ENCODE measurements around the gene VAV3. TPM values are rescaled to one million over a fixed set of nuclear protein-coding genes. Genes with fewer than 3 reads are reported as not detected.
"Not testable (repeated sequence)": the region's sequence is repeated elsewhere in the genome, so short reads cannot be mapped to it uniquely, and the experiment has no call there.

Gene VAV3
- total RNA-seq, 2 donors from 2014 or later: 1.7 to 4.9 TPM

DNA sequence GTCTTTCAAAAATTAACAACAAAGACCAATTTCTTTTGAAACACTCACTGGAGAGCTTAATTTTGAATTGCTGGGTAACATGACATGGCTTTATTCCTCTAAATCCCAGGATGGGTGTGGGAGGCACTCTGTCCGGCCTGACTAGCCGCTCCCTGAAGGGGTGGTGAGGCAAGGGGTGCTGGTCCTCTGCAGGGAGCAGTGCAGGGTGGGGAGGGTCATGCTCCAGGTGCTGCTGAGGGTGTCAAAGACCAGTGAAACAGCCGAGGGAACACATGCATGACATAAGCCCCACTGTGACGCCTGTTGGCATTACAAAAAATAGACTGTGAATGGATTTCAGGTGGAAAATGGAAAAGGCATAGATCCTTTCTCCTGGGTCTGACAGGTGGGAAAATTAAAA, 223.7 kb downstream of the VAV3 start:
- Mint-ChIP-seq H3K36me3 (ENCODE audit: low read depth) (peaks cover 10% of the 10 kb centered on the region), H3K4me3 (no peak overlapping the region), H3K4me1 (no peaks in the 10 kb centered on the region), H3K27ac (no peak overlapping the region), H3K9me3 (no peaks in the 10 kb centered on the region), H3K27me3 (no peaks in the 10 kb centered on the region)
- ATAC-seq (replicated peaks): no peak

GRCh38 chr1:107740579-107740978, 224.4 kb downstream of the VAV3 start:
- Mint-ChIP-seq H3K36me3 (ENCODE audit: low read depth) (peaks cover 12% of the 10 kb centered on the region), H3K9me3 (no peaks in the 10 kb centered on the region), H3K4me3 (no peak overlapping the region), H3K4me1 (no peaks in the 10 kb centered on the region), H3K27ac (no peak overlapping the region), H3K27me3 (no peaks in the 10 kb centered on the region)
- no peak for ATAC-seq (replicated peaks)

DNA sequence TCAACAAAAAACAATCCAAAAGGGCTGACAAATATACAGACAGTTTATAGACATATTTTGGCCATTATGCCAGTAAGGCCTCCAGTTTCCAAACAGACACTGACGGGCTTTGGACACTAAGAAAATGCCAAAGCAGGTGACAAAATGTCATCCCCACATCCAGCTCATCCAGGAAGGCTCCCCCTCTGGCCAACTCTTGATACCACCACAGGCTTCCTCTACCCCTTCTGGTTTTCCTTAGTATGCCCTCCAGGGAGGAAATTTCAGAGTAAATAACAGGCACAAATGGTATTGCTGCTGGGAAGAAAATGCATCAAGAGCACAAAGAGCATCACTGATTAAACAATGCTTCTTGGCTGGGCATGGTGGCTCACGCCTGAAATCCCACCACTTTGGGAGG, 225.3 kb downstream of the VAV3 start:
- Mint-ChIP-seq H3K27me3 (no peaks in the 10 kb centered on the region), H3K27ac (no peak overlapping the region), H3K9me3 (no peaks in the 10 kb centered on the region), H3K4me3 (no peak overlapping the region), H3K4me1 (no peaks in the 10 kb centered on the region), H3K36me3 (ENCODE audit: low read depth) (peaks cover 16% of the 10 kb centered on the region)
- ATAC-seq (replicated peaks): no peak

GRCh38 chr1:107739201-107739600, 225.8 kb downstream of the VAV3 start:
- H3K27me3 Mint-ChIP-seq: no peaks in the 10 kb centered on the region
- no peaks in the 10 kb centered on the region for H3K4me1 Mint-ChIP-seq
- no peaks in the 10 kb centered on the region for H3K9me3 Mint-ChIP-seq
- H3K36me3 Mint-ChIP-seq (ENCODE audit: low read depth): peaks cover 16% of the 10 kb centered on the region
- no peak overlapping the region for H3K4me3 Mint-ChIP-seq
- H3K27ac Mint-ChIP-seq: no peak overlapping the region
- no peak for ATAC-seq (replicated peaks)

DNA sequence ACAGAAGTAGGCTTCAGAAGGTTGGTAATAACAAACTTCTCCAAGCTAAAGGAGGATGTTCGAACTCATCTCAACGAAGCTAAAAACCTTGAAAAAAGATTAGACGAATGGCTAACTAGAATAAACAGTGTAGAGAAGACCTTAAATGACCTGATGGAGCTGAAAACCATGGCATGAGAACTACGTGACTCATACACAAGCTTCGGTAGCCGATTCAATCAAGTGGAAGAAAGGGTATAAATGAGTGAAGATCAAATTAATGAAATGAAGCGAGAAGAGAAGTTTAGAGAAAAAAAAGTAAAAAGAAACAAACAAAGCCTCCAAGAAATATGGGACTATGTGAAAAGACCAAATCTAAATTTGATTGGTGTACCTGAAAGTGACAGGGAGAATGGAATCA, 231.6 kb downstream of the VAV3 start:
- H3K4me3 Mint-ChIP-seq; H3K27me3 Mint-ChIP-seq; H3K36me3 Mint-ChIP-seq (ENCODE audit: low read depth); H3K27ac Mint-ChIP-seq; ATAC-seq (replicated peaks); H3K4me1 Mint-ChIP-seq; H3K9me3 Mint-ChIP-seq: not testable (repeated sequence)

DNA sequence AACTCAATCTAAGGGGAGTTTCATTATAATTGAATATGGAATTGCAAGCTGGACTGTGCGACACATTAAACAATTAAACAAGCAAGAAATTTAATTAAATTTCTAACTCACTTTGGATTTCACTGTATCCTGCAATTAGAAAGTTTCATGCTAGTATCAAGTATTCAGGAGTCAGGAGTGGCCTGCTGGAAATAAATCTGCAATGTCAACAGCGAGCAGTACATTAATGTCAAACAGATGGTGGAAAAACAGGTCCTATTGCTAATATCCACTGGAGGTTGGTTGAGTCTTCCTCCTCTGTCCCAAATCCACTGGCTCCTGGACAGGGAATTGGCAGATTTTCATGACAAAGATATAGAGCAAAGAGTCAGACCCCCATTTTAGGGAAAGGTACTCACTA, 237.1 kb downstream of the VAV3 start:
- H3K36me3 Mint-ChIP-seq (ENCODE audit: low read depth): no peaks in the 10 kb centered on the region
- H3K4me1 Mint-ChIP-seq: no peaks in the 10 kb centered on the region
- no peaks in the 10 kb centered on the region for H3K9me3 Mint-ChIP-seq
- ATAC-seq (replicated peaks): no peak
- H3K27me3 Mint-ChIP-seq: no peaks in the 10 kb centered on the region
- H3K4me3 Mint-ChIP-seq: no peak overlapping the region
- no peak overlapping the region for H3K27ac Mint-ChIP-seq

DNA sequence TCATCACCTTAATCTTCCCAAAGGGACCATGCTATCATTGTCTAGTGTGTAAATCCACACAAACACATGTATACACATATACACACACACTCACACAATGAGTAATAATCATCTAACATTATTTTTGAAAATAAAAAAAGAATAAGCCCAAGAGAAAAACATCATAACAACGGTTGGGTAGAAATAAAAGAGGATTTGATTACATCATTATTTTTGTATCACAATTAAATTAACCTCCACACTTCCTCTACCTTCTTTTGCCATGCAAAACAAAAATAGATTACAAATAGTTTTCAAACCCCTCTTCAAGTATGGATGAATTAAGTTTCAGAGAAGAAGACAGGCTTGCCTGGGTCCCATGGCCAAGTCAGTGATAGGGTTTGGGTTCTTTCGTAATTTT, 238.1 kb downstream of the VAV3 start:
- Mint-ChIP-seq H3K27ac (no peak overlapping the region), H3K27me3 (no peaks in the 10 kb centered on the region), H3K36me3 (ENCODE audit: low read depth) (no peaks in the 10 kb centered on the region), H3K4me1 (no peaks in the 10 kb centered on the region), H3K4me3 (no peak overlapping the region), H3K9me3 (no peaks in the 10 kb centered on the region)
- ATAC-seq (replicated peaks): no peak

DNA sequence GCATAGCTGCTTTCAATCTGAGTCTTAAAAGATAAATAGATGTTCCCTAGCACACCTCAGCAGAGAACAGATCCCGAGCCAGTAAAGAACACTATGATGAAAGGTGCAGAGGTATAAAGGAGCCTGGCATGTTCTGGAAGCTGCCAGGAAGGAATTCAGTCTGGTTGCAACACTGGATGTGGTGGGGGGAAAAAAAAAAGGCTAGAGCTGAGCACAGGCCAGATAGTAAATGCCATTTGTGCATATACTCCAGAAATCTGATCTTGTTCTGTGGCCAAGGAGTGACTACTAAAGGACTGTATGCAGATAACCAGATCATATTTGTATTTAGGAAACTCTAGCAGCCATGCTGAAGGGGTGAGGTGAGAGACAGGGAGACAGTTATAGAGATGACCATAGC, 240.3 kb downstream of the VAV3 start:
- Mint-ChIP-seq H3K27me3 (no peaks in the 10 kb centered on the region), H3K36me3 (ENCODE audit: low read depth) (no peaks in the 10 kb centered on the region), H3K9me3 (no peaks in the 10 kb centered on the region), H3K27ac (no peak overlapping the region), H3K4me3 (no peak overlapping the region), H3K4me1 (no peaks in the 10 kb centered on the region)
- ATAC-seq (replicated peaks): no peak

- not testable (repeated sequence) for H3K27ac Mint-ChIP-seq; H3K27me3 Mint-ChIP-seq; H3K9me3 Mint-ChIP-seq; ATAC-seq (replicated peaks); H3K36me3 Mint-ChIP-seq (ENCODE audit: low read depth); H3K4me1 Mint-ChIP-seq; H3K4me3 Mint-ChIP-seq
Measured at GRCh38 chr1:107720210-107720609, 244.8 kb downstream of the VAV3 start.

DNA sequence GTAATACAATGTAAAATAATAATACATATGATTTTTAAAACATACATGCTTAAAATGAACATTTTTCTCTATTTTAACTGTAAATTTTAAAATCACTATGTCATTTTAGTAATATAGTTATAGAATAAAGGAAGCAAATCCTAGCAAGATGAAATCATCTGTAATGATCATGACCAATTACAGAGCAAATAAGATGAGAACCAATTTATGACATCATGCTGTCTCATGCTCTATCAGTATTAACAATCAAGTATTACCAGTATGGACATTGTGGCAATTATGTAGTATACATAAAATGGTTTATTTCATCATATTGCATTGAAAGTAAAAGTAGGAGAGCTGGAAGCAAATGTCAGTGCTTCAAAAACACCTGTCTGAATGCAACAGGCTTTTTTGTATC, 255.0 kb downstream of the VAV3 start:
- no peak overlapping the region for H3K27ac Mint-ChIP-seq
- no peak overlapping the region for H3K4me3 Mint-ChIP-seq
- peaks cover 2% of the 10 kb centered on the region for H3K36me3 Mint-ChIP-seq (ENCODE audit: low read depth)
- no peaks in the 10 kb centered on the region for H3K9me3 Mint-ChIP-seq
- H3K27me3 Mint-ChIP-seq: no peaks in the 10 kb centered on the region
- H3K4me1 Mint-ChIP-seq: no peaks in the 10 kb centered on the region
- no peak for ATAC-seq (replicated peaks)

DNA sequence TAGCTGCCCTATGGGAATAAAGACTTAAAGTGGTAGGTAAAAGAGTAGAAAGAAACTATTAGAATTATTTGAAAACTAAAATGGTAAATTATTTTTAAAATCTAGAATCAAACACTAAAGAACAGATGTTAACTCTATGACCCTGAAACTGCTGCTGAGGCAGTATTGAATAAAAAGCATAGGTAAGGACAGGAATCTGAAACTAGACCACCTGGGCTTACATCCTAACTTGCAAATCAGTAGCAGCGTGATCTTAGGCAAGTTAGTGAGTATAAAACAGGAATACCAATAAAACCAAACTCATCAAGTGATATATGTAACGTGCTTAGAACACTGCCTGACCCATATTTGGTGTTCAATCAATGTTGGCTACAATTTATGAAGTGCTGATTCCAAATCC, 257.9 kb downstream of the VAV3 start:
- Mint-ChIP-seq H3K36me3 (ENCODE audit: low read depth) (peaks cover 25% of the 10 kb centered on the region), H3K27ac (no peak overlapping the region), H3K4me3 (no peak overlapping the region), H3K9me3 (no peaks in the 10 kb centered on the region), H3K27me3 (no peaks in the 10 kb centered on the region), H3K4me1 (no peaks in the 10 kb centered on the region)
- no peak for ATAC-seq (replicated peaks)

DNA sequence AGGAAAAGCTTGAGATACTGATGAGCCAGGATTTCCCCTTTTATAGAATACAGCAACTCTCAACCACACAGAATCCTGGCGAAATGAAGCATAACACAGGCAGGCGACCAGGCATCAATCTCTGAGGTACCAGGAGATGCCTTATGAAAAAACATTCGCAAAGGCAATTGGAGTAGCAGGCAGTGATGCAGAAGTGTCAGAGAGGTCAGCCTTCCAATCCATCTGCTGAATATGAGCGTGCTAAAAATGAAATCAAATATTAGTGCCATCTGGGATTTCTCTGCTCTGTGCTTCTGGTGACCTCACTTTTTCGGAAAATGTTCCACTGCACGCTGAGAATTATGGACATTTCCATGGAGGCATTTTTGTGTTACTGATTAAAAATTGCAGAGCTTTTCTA, 258.8 kb downstream of the VAV3 start:
- Mint-ChIP-seq H3K4me3 (no peak overlapping the region), H3K4me1 (no peaks in the 10 kb centered on the region), H3K9me3 (no peaks in the 10 kb centered on the region), H3K27ac (no peak overlapping the region), H3K27me3 (no peaks in the 10 kb centered on the region), H3K36me3 (ENCODE audit: low read depth) (peaks cover 32% of the 10 kb centered on the region)
- ATAC-seq (replicated peaks): no peak

- no peak for ATAC-seq (replicated peaks)
- Mint-ChIP-seq H3K36me3 (ENCODE audit: low read depth) (peaks cover 32% of the 10 kb centered on the region), H3K4me3 (no peak overlapping the region), H3K27ac (no peak overlapping the region), H3K27me3 (no peaks in the 10 kb centered on the region), H3K9me3 (no peaks in the 10 kb centered on the region), H3K4me1 (no peaks in the 10 kb centered on the region)
Measured at GRCh38 chr1:107704911-107705310, 260.1 kb downstream of the VAV3 start.

DNA sequence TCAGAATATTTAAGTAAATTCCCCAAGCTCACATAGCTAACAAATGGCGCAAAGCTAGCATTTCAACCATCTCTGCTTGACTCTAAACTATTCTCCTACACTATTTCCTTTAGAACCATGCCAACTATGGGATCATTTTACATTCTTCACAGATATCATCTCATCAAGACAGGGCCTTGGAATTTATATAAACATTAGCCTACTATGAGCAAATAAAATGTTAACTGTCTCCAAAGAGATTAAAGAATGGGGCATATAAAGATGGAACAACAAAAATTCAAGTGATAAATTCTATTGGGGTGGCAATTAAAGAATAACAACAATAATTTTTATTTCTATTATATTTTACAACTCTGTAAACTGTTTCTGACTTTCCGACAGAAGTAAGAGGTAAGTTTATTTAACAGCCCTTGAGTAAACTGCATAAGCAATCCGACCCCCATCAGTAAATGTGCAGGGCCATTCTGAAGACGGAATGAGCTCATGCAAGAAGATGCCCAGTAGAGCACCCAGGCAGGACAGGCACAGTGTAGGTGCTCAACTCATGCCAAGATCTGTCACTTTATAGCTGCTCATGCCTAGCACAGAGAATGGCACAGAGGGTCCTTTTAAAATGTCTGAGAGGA, 261.9 kb downstream of the VAV3 start:
- H3K27ac Mint-ChIP-seq: no peak overlapping the region

DNA sequence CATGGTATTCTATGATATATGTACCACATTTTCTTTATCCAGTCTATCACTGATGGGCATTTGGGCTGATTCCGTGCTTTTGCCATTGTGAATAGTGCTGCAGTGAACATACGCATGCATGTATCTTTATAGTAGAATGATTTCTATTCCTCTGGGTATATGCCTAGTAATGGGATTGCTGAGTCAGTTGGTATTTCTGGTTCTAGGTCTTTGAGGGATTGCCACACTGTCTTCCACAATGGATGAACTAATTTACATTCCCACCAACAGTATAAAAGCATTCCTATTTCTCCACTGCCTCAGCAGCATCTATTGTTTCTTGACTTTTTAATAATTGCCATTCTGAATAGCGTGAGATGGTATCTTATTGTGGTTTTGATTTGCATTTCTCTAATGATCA, 264.3 kb downstream of the VAV3 start:
- H3K9me3 Mint-ChIP-seq; H3K4me1 Mint-ChIP-seq; H3K27me3 Mint-ChIP-seq; ATAC-seq (replicated peaks); H3K27ac Mint-ChIP-seq; H3K4me3 Mint-ChIP-seq: not testable (repeated sequence)
- H3K36me3 Mint-ChIP-seq (ENCODE audit: low read depth): peaks cover 32% of the 10 kb centered on the region

More for the DNA sequence above, 261.9 kb downstream of the VAV3 start:
- no peaks in the 10 kb centered on the region for H3K9me3 Mint-ChIP-seq
- H3K4me1 Mint-ChIP-seq: no peaks in the 10 kb centered on the region
- no peaks in the 10 kb centered on the region for H3K27me3 Mint-ChIP-seq
- H3K36me3 Mint-ChIP-seq (ENCODE audit: low read depth): peaks cover 32% of the 10 kb centered on the region
- ATAC-seq (replicated peaks): no peak
- no peak overlapping the region for H3K4me3 Mint-ChIP-seq

- H3K27me3 Mint-ChIP-seq: no peaks in the 10 kb centered on the region
- no peak for ATAC-seq (replicated peaks)
- H3K36me3 Mint-ChIP-seq (ENCODE audit: low read depth): peaks cover 16% of the 10 kb centered on the region
- no peak overlapping the region for H3K4me3 Mint-ChIP-seq
- H3K4me1 Mint-ChIP-seq: peaks cover 5% of the 10 kb centered on the region
- no peaks in the 10 kb centered on the region for H3K9me3 Mint-ChIP-seq
- H3K27ac Mint-ChIP-seq: no peak overlapping the region
Measured at GRCh38 chr1:107698161-107698560, 266.8 kb downstream of the VAV3 start.
